ENCODE measurements around the gene CCR2.

CCR2 gene

GRCh38 chr3:46354478-46354877 is 567 bp downstream of the CCR2 start:
- DNase-seq (ENCODE audit: low read depth, low spot score): no peak

- no peak for DNase-seq (ENCODE audit: low read depth, low spot score)
Measured at GRCh38 chr3:46354984-46355383, 1.1 kb downstream of the CCR2 start.

- no peak for DNase-seq (ENCODE audit: low read depth, low spot score)
Measured at GRCh38 chr3:46356276-46356675, 2.4 kb downstream of the CCR2 start.

GRCh38 chr3:46356909-46357308 is 3.0 kb downstream of the CCR2 start:
- no peak for DNase-seq (ENCODE audit: low read depth, low spot score)

- DNase-seq (ENCODE audit: low read depth, low spot score): no peak
Measured at GRCh38 chr3:46358466-46358865, 4.6 kb downstream of the CCR2 start.

- DNase-seq (ENCODE audit: low read depth, low spot score): no peak
Measured at GRCh38 chr3:46359733-46360493, 6.0 kb downstream of the CCR2 start.

- no peak for DNase-seq (ENCODE audit: low read depth, low spot score)
Measured at GRCh38 chr3:46360907-46361306, 7.0 kb downstream of the CCR2 start.

GRCh38 chr3:46361408-46362283 is 7.7 kb downstream of the CCR2 start:
- DNase-seq (ENCODE audit: low read depth, low spot score): no peak

GRCh38 chr3:46365041-46365440 is 11.1 kb downstream of the CCR2 start:
- DNase-seq (ENCODE audit: low read depth, low spot score): no peak

GRCh38 chr3:46365737-46366524 is 12.0 kb downstream of the CCR2 start:
- no peak for DNase-seq (ENCODE audit: low read depth, low spot score)

GRCh38 chr3:46367811-46368210 is 13.9 kb downstream of the CCR2 start:
- no peak for DNase-seq (ENCODE audit: low read depth, low spot score)

GRCh38 chr3:46368569-46368968 is 14.7 kb downstream of the CCR2 start:
- no peak for DNase-seq (ENCODE audit: low read depth, low spot score)

GRCh38 chr3:46369151-46369550 is 15.2 kb downstream of the CCR2 start:
- DNase-seq (ENCODE audit: low read depth, low spot score): no peak

- DNase-seq (ENCODE audit: low read depth, low spot score): no peak
Measured at GRCh38 chr3:46369675-46370132, 15.8 kb downstream of the CCR2 start.

- no peak for DNase-seq (ENCODE audit: low read depth, low spot score)
Measured at GRCh38 chr3:46370839-46371518, 17.1 kb downstream of the CCR2 start, which contains the start of gene CCR5. TSS of gene CCR5 (plus strand) at chr3:46370946. CDS start at chr3:46372903, 1,957 bp downstream.

GRCh38 chr3:46371519-46372340 is 17.8 kb downstream of the CCR2 start:
- DNase-seq (ENCODE audit: low read depth, low spot score): no peak

GRCh38 chr3:46372492-46373359 is 18.8 kb downstream of the CCR2 start:
- DNase-seq (ENCODE audit: low read depth, low spot score): no peak

- no peak for DNase-seq (ENCODE audit: low read depth, low spot score)
Measured at GRCh38 chr3:46374755-46375154, 20.8 kb downstream of the CCR2 start.

GRCh38 chr3:46375218-46375617 is 21.3 kb downstream of the CCR2 start:
- DNase-seq (ENCODE audit: low read depth, low spot score): no peak
